Esophagus squamous epithelium (tissue), 4 donors: ENCODE measurements around the gene IKZF4.

Experiments used
- CTCF ChIP-seq, 6 experiments: fragments of 450-650 bp in 4 of 6; fragments of 200-600 bp in 2 of 6; sonication (generic) in 2 of 6; IDR thresholded peaks; one replicate each; pipeline ENCODE4 v1.5.1; 2016 to 2019; ENCODE audit warnings: antibody characterized with exemption in 6 of 6, mild to moderate bottlenecking in 4 of 6, moderate library complexity in 4 of 6
- POLR2A ChIP-seq, 4 donors: fragments of 450-650 bp; IDR thresholded peaks; one replicate each; pipeline ENCODE4 v1.6.1; 2017; ENCODE audit warnings: antibody characterized with exemption in 4 of 4, mild to moderate bottlenecking in 4 of 4, moderate library complexity in 3 of 4

GRCh38 chr12:55972456-55972855, 48.4 kb upstream of the IKZF4 start:
- TF ChIP-seq CTCF (IDR thresholded peaks at IDR 0.05) (no peak), POLR2A (IDR thresholded peaks at IDR 0.05) (no peak)
